CD4-positive, alpha-beta memory T cell (primary cell): ENCODE results near the gene EPS8L1. TPM values are rescaled to one million over a fixed set of nuclear protein-coding genes. Genes with fewer than 3 reads are reported as not detected.

Experiments
- CTCF ChIA-PET: fragments of 350-600 bp; sonication (Branson Sonifier 250); formaldehyde crosslinking; loops from one replicate; lab custom pipeline; 2021; ENCODE audit warnings: inconsistent platforms; ENCODE audit not compliant: partially characterized antibody; lab: Charles Lee
- POLR2A ChIA-PET: fragments of 350-600 bp; sonication (Branson Sonifier 250); formaldehyde crosslinking; loops from one replicate; lab custom pipeline; 2021; ENCODE audit not compliant: partially characterized antibody; lab: Charles Lee
- DNase-seq, 5 donors: peaks; one replicate each; pipeline versions ENCODE4 v3.0.0 to v3.0.0-alpha.2; 2020 to 2022; ENCODE audit warnings: mixed read lengths in 1 of 5
- H3K27ac ChIP-seq: one replicate; pipeline ENCODE4 v1.7.0; 2013; ENCODE audit warnings: low read depth, low read length
- H3K27me3 ChIP-seq: 2 replicates; pipeline ENCODE4 v1.7.0; 2013; ENCODE audit warnings: mild to moderate bottlenecking, low read length, moderate library complexity; ENCODE audit not compliant: insufficient read depth
- H3K36me3 ChIP-seq: 2 replicates; pipeline ENCODE4 v1.7.0; 2013; ENCODE audit warnings: mild to moderate bottlenecking, low read length, moderate library complexity; ENCODE audit not compliant: insufficient read depth
- H3K4me1 ChIP-seq: 2 replicates; pipeline ENCODE4 v1.7.0; 2013; ENCODE audit warnings: mild to moderate bottlenecking, low read length, moderate library complexity; ENCODE audit not compliant: insufficient read depth
- H3K4me3 ChIP-seq, 2 donors: one replicate each; pipeline ENCODE4 v1.7.0; 2013; ENCODE audit warnings: low read length in 2 of 2, mild to moderate bottlenecking in 1 of 2
- H3K9me3 ChIP-seq, 2 donors: one replicate each; pipeline ENCODE4 v1.7.0; 2013; ENCODE audit warnings: low read length in 2 of 2, control low read depth in 1 of 2; ENCODE audit not compliant: control insufficient read depth in 1 of 2
- H3K27ac Mint-ChIP-seq, 7 donors: one replicate each; pipeline ENCODE4 v1.8.0; 2020 to 2021; ENCODE audit warnings: mixed read lengths in 7 of 7, mild to moderate bottlenecking in 6 of 7, inconsistent platforms in 3 of 7, moderate library complexity in 3 of 7
- H3K27me3 Mint-ChIP-seq, 2 donors: one replicate each; pipeline ENCODE4 v1.8.0; 2020 to 2021; ENCODE audit warnings: mixed read lengths in 2 of 2
- H3K36me3 Mint-ChIP-seq, 2 donors: one replicate each; pipeline ENCODE4 v1.8.0; 2020 to 2021; ENCODE audit warnings: mixed read lengths in 2 of 2, inconsistent platforms in 1 of 2, mild to moderate bottlenecking in 1 of 2
- H3K4me1 Mint-ChIP-seq, 4 donors: one replicate each; pipeline ENCODE4 v1.8.0; 2020 to 2021; ENCODE audit warnings: mixed read lengths in 4 of 4, mild to moderate bottlenecking in 1 of 4
- H3K4me3 Mint-ChIP-seq, 8 donors: one replicate each; pipeline ENCODE4 v1.8.0; 2020 to 2021; ENCODE audit warnings: mixed read lengths in 8 of 8, mild to moderate bottlenecking in 7 of 8, moderate library complexity in 6 of 8, inconsistent platforms in 3 of 8
- H3K9me3 Mint-ChIP-seq, 8 donors: one replicate each; pipeline ENCODE4 v1.8.0; 2020 to 2021; ENCODE audit warnings: mixed read lengths in 8 of 8, mild to moderate bottlenecking in 5 of 8, inconsistent platforms in 3 of 8, moderate library complexity in 1 of 8
- intact Hi-C: fragments of 100-400 bp; cut with micrococcal nuclease; formaldehyde crosslinking; loops from one replicate; pipeline ENCODE4 v1.15.1; 2023
- polyA plus RNA-seq, 2 donors: library from polyadenylated mRNA; unstranded; fragments of 300-500 nt; fragmentation: Illumina TruSeq; gene quantifications; one replicate each; pipeline ENCODE4 v1.2.3, GENCODE V29; 2021
- total RNA-seq, 2 experiments: library from RNA; stranded (reverse); gene quantifications; one replicate each; pipeline ENCODE4 v1.2.3, GENCODE V29; 2021

EPS8L1 gene
- total and polyA plus RNA-seq, 4 experiments from 2014 or later = 0.45 to 2.2 (median 1.1) TPM

DNA sequence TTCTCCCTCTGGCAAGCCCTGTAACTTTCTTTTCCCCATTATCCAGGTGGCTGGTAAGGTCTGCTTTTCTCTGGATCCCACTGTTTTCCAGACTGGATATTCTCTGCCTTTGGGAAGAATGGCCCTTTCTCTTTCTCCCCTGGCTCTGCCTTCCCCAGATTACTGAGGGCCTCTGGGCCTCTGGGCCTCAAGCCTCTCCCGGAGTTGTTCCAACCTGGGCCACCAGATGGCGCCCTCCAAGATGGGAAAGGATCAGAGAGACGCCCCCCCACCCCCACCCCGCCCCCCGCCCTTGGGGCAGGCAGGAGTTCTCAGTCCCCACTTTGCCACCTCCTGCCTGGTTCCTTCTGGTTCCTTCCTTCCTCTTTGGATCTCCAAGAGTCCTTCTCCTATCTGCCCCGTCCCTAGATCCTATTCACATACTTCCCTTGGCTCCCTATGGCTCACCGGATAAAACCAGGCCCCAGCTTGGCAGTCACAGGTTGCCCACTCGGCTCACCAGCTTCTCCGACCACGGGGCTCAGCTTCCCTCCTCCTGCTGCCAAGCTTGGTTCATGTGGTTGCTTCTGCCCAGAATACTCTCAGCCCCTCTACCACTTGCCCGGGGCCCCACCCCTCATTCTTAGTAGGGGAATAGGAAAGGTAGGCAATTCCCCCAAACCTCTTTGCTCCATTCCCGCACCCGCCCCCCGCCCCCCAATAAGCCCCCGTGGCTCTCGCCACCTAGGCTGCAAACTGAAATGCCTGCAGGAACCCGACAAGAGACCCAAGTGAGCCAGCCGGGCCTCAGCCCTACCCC is 13.1 kb downstream of the EPS8L1 start:
- intact Hi-C loops = loop anchor here (2.0 kb wide), 1 partner anchor 28 kb away; the partner anchor contains the start of gene PPP1R12C

DNA sequence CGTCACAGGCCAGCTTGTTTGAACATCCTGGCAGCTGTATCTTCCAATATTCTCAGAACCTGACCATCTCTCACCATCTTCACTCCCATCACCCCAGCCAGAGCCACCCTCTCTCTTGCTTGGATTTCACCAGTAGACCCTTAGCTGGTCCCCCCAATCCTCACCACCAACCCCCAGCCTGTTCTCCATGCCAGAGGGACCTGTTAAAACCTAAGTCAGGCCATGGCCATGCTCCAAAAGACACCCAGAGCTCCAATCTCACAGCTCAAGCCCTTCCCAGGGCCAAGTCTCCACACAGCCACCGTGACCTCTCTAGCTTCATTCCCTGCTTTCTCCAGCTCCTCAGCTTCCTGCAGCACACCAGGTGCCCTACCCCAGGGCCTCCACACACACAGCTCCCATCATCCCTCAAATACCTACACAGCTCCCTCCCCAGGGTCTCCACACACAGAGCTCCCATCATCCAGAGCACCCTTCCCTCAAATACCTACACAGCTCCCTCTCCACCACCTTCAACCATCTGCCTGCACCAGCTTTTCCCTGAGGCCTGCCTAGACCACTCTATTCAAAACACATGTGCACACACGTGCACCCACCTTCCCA is 13.8 kb downstream of the EPS8L1 start:
- ChIA-PET CTCF (interaction anchor here (0.6 to 2.6 kb wide), 12 partner anchors 9 to 544 kb away, joined by 3 to 11 read pairs (median 4); partner anchors contain the start of genes PPP1R12C and RDH13), POLR2A (interaction anchor here (0.9 to 2.9 kb wide), 5 partner anchors 9 to 582 kb away, joined by 3 to 12 read pairs (median 3); partner anchors contain the start of genes PPP1R12C and RDH13)
- Mint-ChIP-seq H3K36me3 (peaks cover 11% of the 10 kb centered on the region in 2 donors), H3K27me3 (peaks cover 17 to 36% of the 10 kb centered on the region in 2 donors), H3K4me3 (peak overlapping the region in 1 of 8 donors; percentile 70), H3K9me3 (peaks cover 0 to 2% (median 0%) of the 10 kb centered on the region in 8 donors), H3K4me1 (peaks cover 12 to 30% (median 18%) of the 10 kb centered on the region in 4 donors), H3K27ac (peak overlapping the region in 4 of 7 donors; percentile 14 to 71 (median 36))
- peaks cover 2% of the 10 kb centered on the region for H3K36me3 ChIP-seq
- no peak overlapping the region for H3K4me3 ChIP-seq
- DNase-seq = no peak
- intact Hi-C loops = loop anchor here (2.0 kb wide), 1 partner anchor 27 kb away; the partner anchor contains the start of gene PPP1R12C
- no peak overlapping the region for H3K27ac ChIP-seq
- peaks cover 12% of the 10 kb centered on the region for H3K27me3 ChIP-seq
- peaks cover 22% of the 10 kb centered on the region for H3K4me1 ChIP-seq
- no peaks in the 10 kb centered on the region for H3K9me3 ChIP-seq

More for the DNA sequence above, 13.1 kb downstream of the EPS8L1 start:
- POLR2A ChIA-PET = interaction anchor here (0.9 to 2.9 kb wide), 5 partner anchors 8 to 583 kb away, joined by 3 to 12 read pairs (median 3); partner anchors contain the start of genes PPP1R12C and RDH13
- H3K4me3 Mint-ChIP-seq = peak overlapping the region; percentile 18 to 89 (median 68)
- peak; percentile 56 to 71 (median 59) for DNase-seq
- Histone ChIP-seq H3K4me1 (peaks cover 22% of the 10 kb centered on the region), H3K9me3 (no peaks in the 10 kb centered on the region), H3K36me3 (no peaks in the 10 kb centered on the region), H3K4me3 (no peak overlapping the region), H3K27ac (no peak overlapping the region), H3K27me3 (peaks cover 12% of the 10 kb centered on the region)
- peaks cover 12 to 35% (median 18%) of the 10 kb centered on the region in 4 donors for H3K4me1 Mint-ChIP-seq
- H3K9me3 Mint-ChIP-seq = peaks cover 0 to 2% (median 0%) of the 10 kb centered on the region in 8 donors
- peak overlapping the region in 2 of 7 donors; percentile 68 to 71 for H3K27ac Mint-ChIP-seq
- CTCF ChIA-PET = interaction anchor here (0.6 to 2.6 kb wide), 21 partner anchors 8 to 544 kb away, joined by 3 to 11 read pairs (median 4); partner anchors contain the start of genes PPP1R12C and RDH13
- H3K36me3 Mint-ChIP-seq = peaks cover 11% of the 10 kb centered on the region in 2 donors
- H3K27me3 Mint-ChIP-seq = peaks cover 23 to 41% of the 10 kb centered on the region in 2 donors

DNA sequence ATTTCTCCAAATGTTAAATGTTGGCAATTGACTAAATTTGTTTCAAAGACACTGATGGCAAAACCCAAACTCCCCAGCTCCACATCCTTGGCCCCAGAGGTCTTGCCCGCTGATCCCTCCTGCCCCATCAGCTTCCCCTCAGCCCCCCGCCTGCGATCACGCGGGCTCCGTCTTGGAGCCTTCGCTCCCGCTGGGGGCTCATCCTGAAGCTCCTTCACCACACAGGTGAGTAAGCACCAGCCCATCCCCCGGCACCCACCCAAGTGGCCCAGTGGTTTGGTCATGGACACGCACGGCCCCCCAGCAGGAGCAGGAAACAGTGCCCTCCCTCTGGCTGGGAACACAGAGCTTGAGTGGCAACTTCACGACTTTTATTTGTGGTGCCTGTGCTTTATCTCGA is 14.9 kb downstream of the EPS8L1 start:
- peaks cover 12% of the 10 kb centered on the region for H3K27me3 ChIP-seq
- intact Hi-C loops = no loop called here
- no peak overlapping the region for H3K4me3 ChIP-seq
- POLR2A ChIA-PET = no interaction called here
- H3K36me3 ChIP-seq = peaks cover 8% of the 10 kb centered on the region
- H3K9me3 Mint-ChIP-seq = peaks cover 0 to 2% (median 0%) of the 10 kb centered on the region in 8 donors
- peaks cover 14 to 27% of the 10 kb centered on the region in 2 donors for H3K27me3 Mint-ChIP-seq
- no peak overlapping the region for H3K27ac ChIP-seq
- CTCF ChIA-PET = no interaction called here
- H3K4me1 ChIP-seq = peaks cover 22% of the 10 kb centered on the region
- no peak for DNase-seq
- H3K4me3 Mint-ChIP-seq = no peak overlapping the region
- H3K36me3 Mint-ChIP-seq = peaks cover 15% of the 10 kb centered on the region in 2 donors
- peaks cover 12 to 30% (median 18%) of the 10 kb centered on the region in 4 donors for H3K4me1 Mint-ChIP-seq
- H3K9me3 ChIP-seq = no peaks in the 10 kb centered on the region
- H3K27ac Mint-ChIP-seq = no peak overlapping the region

DNA sequence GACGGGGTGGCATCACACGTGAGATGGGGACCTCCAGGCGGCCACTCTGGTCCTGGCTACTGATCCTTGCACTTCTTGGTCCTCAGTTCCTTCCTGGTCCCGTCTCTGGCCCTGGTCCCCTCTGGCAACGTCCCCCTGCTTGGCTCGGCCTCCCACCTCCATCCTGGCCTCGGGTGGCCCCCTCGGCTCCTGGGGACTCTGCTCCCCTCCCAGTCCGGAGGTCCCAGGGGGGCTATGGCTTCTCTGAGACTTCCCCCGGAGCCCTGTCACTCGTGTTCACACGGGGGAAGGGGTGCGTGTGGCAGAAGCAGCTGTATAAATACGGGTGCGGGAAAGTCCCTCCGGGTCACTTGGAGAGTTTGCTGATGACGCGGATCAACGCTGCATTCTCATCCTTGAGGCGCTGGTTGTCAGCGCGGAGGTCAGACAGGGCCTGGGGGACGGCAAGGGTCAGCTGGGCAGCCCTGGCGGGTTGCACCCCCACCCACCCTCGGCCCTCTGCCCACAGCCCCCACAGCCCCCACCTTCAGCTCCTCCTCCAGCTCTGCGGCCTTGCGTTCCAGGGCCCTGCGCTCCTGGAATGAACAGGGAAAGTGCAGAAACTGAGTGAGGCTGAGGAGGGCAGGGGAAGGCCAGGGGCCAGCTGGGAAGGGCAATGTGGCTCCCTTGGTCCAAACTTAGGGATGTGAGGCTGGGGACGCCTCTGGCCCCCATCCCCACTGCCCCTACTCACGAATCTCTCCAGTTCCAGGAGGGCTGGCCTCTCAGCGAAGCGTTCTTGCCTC is 15.6 kb downstream of the EPS8L1 start:
- no peak overlapping the region for H3K27ac Mint-ChIP-seq
- Histone ChIP-seq H3K27ac (no peak overlapping the region), H3K36me3 (peaks cover 8% of the 10 kb centered on the region), H3K4me3 (no peak overlapping the region), H3K4me1 (peaks cover 20% of the 10 kb centered on the region), H3K27me3 (peaks cover 12% of the 10 kb centered on the region), H3K9me3 (no peaks in the 10 kb centered on the region)
- H3K36me3 Mint-ChIP-seq = peaks cover 15% of the 10 kb centered on the region in 2 donors
- peaks cover 0 to 2% (median 0%) of the 10 kb centered on the region in 8 donors for H3K9me3 Mint-ChIP-seq
- intact Hi-C loops = no loop called here
- no peak overlapping the region for H3K4me3 Mint-ChIP-seq
- ChIA-PET CTCF (no interaction called here), POLR2A (no interaction called here)
- DNase-seq = no peak
- H3K27me3 Mint-ChIP-seq = peaks cover 13 to 23% of the 10 kb centered on the region in 2 donors
- H3K4me1 Mint-ChIP-seq = peaks cover 12 to 30% (median 16%) of the 10 kb centered on the region in 4 donors

DNA sequence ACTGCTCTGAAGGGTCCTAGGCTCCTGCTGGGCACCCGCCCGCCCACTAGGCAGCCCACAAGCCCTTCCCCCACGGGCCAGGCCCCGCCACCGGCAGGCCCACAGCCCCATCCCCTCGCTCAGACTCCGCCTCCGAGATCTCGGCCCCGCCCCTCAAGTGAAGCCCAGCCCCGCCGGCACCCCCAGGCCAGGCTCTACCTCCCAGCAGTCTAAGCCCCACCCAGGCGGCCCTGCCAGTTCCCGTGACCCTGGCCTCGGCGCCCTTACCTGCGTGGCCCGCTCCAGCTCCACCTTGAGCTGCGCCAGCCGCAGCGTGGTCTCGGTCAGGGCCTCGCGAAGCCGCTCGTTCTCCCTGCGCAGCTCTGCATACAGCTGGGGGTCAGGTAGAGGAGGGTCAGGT is 16.3 kb downstream of the EPS8L1 start:
- Mint-ChIP-seq H3K4me1 (peaks cover 12 to 30% (median 16%) of the 10 kb centered on the region in 4 donors), H3K4me3 (no peak overlapping the region), H3K9me3 (peaks cover 0 to 2% (median 0%) of the 10 kb centered on the region in 8 donors), H3K27ac (no peak overlapping the region), H3K36me3 (peaks cover 15% of the 10 kb centered on the region in 2 donors), H3K27me3 (peaks cover 13 to 23% of the 10 kb centered on the region in 2 donors)
- H3K9me3 ChIP-seq = no peaks in the 10 kb centered on the region
- no peak overlapping the region for H3K27ac ChIP-seq
- peaks cover 14% of the 10 kb centered on the region for H3K4me1 ChIP-seq
- POLR2A ChIA-PET = no interaction called here
- no peak for DNase-seq
- CTCF ChIA-PET = no interaction called here
- H3K4me3 ChIP-seq = no peak overlapping the region
- peaks cover 11% of the 10 kb centered on the region for H3K27me3 ChIP-seq
- intact Hi-C loops = no loop called here
- peaks cover 8% of the 10 kb centered on the region for H3K36me3 ChIP-seq

DNA sequence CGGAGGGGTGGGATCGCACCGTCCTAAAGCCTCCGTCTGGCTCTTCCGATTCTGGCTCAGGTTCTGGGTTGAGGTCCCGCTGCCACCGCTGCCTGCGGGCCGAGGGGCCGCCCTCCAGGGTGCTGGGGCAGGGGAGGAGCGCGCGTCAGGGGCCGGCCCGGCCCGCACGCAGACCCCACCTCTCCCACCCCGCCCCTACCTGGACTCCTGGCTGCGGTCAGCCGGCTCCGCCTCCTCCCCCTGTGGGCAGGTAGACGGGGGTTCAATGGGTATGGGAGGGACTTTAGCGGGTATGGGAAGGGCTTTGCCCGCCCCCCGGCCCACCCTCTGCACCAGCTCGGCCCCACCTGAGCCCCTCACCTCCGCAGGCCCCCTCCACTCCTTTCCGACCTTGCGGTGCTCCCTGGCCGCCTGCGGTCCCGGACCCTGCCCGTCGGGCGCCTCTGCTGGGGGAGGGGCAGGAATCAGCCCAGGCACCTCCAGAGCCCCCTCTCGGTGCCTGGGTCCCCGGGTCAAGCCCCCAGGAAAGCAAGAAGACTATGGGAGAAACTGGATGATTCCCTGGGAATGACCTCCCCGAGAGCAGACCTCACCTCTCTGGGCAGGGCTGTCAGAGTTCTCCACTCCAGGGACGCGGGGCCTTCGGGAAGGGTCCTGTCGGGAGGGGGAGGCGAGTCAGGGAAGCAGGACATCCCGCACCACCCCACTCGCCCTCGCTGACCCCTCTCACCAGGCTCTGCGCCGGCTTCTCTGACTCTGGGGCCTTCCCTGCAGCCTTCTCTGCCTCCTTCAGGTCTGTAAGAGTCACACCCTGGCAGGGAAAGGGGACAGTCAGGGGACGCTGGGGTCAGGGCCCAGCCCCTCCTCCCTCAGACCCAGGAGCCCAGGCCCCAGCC is 17.0 kb downstream of the EPS8L1 start:
- ChIA-PET POLR2A (no interaction called here), CTCF (no interaction called here)

More for the DNA sequence above, 17.0 kb downstream of the EPS8L1 start:
- H3K27me3 Mint-ChIP-seq = peaks cover 8 to 18% of the 10 kb centered on the region in 2 donors
- Histone ChIP-seq H3K27me3 (peaks cover 3% of the 10 kb centered on the region), H3K27ac (no peak overlapping the region), H3K4me3 (no peak overlapping the region), H3K9me3 (no peaks in the 10 kb centered on the region), H3K36me3 (peaks cover 8% of the 10 kb centered on the region), H3K4me1 (peaks cover 7% of the 10 kb centered on the region)
- no peak overlapping the region for H3K27ac Mint-ChIP-seq
- intact Hi-C loops = no loop called here
- H3K4me3 Mint-ChIP-seq = no peak overlapping the region
- H3K4me1 Mint-ChIP-seq = peaks cover 7 to 24% (median 10%) of the 10 kb centered on the region in 4 donors
- peaks cover 15% of the 10 kb centered on the region in 2 donors for H3K36me3 Mint-ChIP-seq
- peaks cover 0 to 2% (median 0%) of the 10 kb centered on the region in 8 donors for H3K9me3 Mint-ChIP-seq
- no peak for DNase-seq
